Activated CD4-positive, alpha-beta T cell treated with anti-CD3 and anti-CD28 coated beads, Interleukin-2, amount 50 U/mL, for 24 hours (primary cell): ENCODE measurements around the gene DNAH10.

Experiments
- DNase-seq, 2 donors: peaks; one replicate each; pipeline ENCODE4 v3.0.0-alpha.2; 2020; ENCODE audit warnings: low read depth in 1 of 2, low spot score in 1 of 2

DNAH10 gene

GRCh38 chr12:123962513-123962912 is 200.4 kb downstream of the DNAH10 start:
- no peak for DNase-seq

GRCh38 chr12:123963821-123964220 is 201.7 kb downstream of the DNAH10 start:
- no peak for DNase-seq

- no peak for DNase-seq
Measured at GRCh38 chr12:123965382-123965781, 203.3 kb downstream of the DNAH10 start.

- DNase-seq = no peak
Measured at GRCh38 chr12:123966596-123966995, 204.5 kb downstream of the DNAH10 start.

- no peak for DNase-seq
Measured at GRCh38 chr12:123967121-123967586, 205.1 kb downstream of the DNAH10 start.

GRCh38 chr12:123971449-123971769 is 209.3 kb downstream of the DNAH10 start:
- DNase-seq = no peak

GRCh38 chr12:123971770-123972456 is 209.8 kb downstream of the DNAH10 start:
- peak; percentile 2 to 13 for DNase-seq

GRCh38 chr12:123972457-123973401 is 210.6 kb downstream of the DNAH10 start, which contains the start of the genes CCDC92 and ZNF664:
TSS of gene CCDC92 (minus strand) at chr12:123972831. CDS start at chr12:123944305, 28,526 bp downstream.
TSS of gene ZNF664 (plus strand) at chr12:123973215. CDS start at chr12:124012145, 38,930 bp downstream.
- DNase-seq = peak; percentile 87 to 89

- peak; percentile 3 to 7 for DNase-seq
Measured at GRCh38 chr12:123973552-123974341, 211.6 kb downstream of the DNAH10 start.

GRCh38 chr12:123976227-123976826 is 214.2 kb downstream of the DNAH10 start:
- DNase-seq = no peak

GRCh38 chr12:123979566-123979965 is 217.5 kb downstream of the DNAH10 start:
- DNase-seq = no peak

GRCh38 chr12:123982269-123982668 is 220.2 kb downstream of the DNAH10 start:
- no peak for DNase-seq

GRCh38 chr12:123983822-123984485 is 221.9 kb downstream of the DNAH10 start:
- DNase-seq = peak in 1 of 2 donors; percentile 36

GRCh38 chr12:123984903-123985302 is 222.8 kb downstream of the DNAH10 start:
- DNase-seq = no peak
